Epithelial cell of proximal tubule (primary cell): ENCODE measurements around the gene AUTS2. TPM values are rescaled to one million over a fixed set of nuclear protein-coding genes. Genes with fewer than 3 reads are reported as not detected.

ENCODE experiments used
- DNase-seq: peaks from one replicate; pipeline ENCODE4 v3.0.0-alpha.2; 2011; ENCODE audit warnings: low read depth
- H3K4me3 ChIP-seq: 2 replicates; pipeline ENCODE4 v1.5.1; 2011; ENCODE audit warnings: low read depth, mild to moderate bottlenecking, low read length
- CTCF ChIP-seq: conservative IDR thresholded peaks from 2 replicates; pipeline ENCODE4 v1.5.1; 2012; ENCODE audit warnings: low read depth, mild to moderate bottlenecking, low read length
- total RNA-seq: library from RNA; depleted of rRNA; stranded (reverse); fragments of >200 nt; gene quantifications from 2 replicates; pipeline ENCODE4 v1.2.3, GENCODE V29; 2015

The AUTS2 gene
- total RNA-seq, 1 donor from 2014 or later, result 10.0 TPM

GRCh38 chr7:69803699-69804516 is 205.6 kb downstream of the AUTS2 start:
- H3K4me3 ChIP-seq, result no peak overlapping the region
- no peak for DNase-seq
- no peak for TF ChIP-seq CTCF

- no peak overlapping the region for H3K4me3 ChIP-seq
- DNase-seq, result no peak
- no peak for TF ChIP-seq CTCF
These were observed 206.7 kb downstream of the AUTS2 start for GRCh38 chr7:69804962-69805361.

GRCh38 chr7:69808391-69808790 is 210.1 kb downstream of the AUTS2 start:
- no peak overlapping the region for H3K4me3 ChIP-seq
- TF ChIP-seq CTCF, result no peak
- DNase-seq, result no peak

GRCh38 chr7:69811476-69812308 is 213.4 kb downstream of the AUTS2 start:
- DNase-seq, result no peak
- H3K4me3 ChIP-seq, result no peak overlapping the region
- no peak for TF ChIP-seq CTCF

- no peak for TF ChIP-seq CTCF
- no peak overlapping the region for H3K4me3 ChIP-seq
- no peak for DNase-seq
These were observed 214.5 kb downstream of the AUTS2 start for GRCh38 chr7:69812756-69813155.

GRCh38 chr7:69813637-69814240 is 215.5 kb downstream of the AUTS2 start:
- no peak overlapping the region for H3K4me3 ChIP-seq
- DNase-seq, result no peak
- TF ChIP-seq CTCF, result no peak
